GM23248 (cell line): Measurements from ENCODE around the gene VIPR2.

Source experiments
- EZH2 ChIP-seq: fragments of 200-600 bp; sonication (generic); IDR thresholded peaks from 2 replicates; pipeline ENCODE4 v1.6.1; 2018; ENCODE audit warnings: antibody characterized with exemption, mild to moderate bottlenecking; ENCODE audit not compliant: insufficient read depth, poor library complexity, severe bottlenecking
- EZH2phosphoT487 ChIP-seq: fragments of 200-600 bp; sonication (generic); IDR thresholded peaks from 2 replicates; pipeline ENCODE4 v1.6.1; 2018; ENCODE audit warnings: antibody characterized with exemption, moderate library complexity, mild to moderate bottlenecking, low read depth; ENCODE audit not compliant: insufficient read depth

- no peak for TF ChIP-seq EZH2phosphoT487
- no peak for TF ChIP-seq EZH2
Measured at GRCh38 chr7:159099711-159100231, 44.9 kb downstream of the VIPR2 start.
